K562 (cell line): ENCODE measurements around the gene DHX29.

ENCODE experiments used
- CBX1 ChIP-seq: sonication (generic); IDR thresholded peaks from 2 replicates; pipeline ENCODE4 v1.6.1; 2016; ENCODE audit warnings: antibody characterized with exemption, low read depth, mild to moderate bottlenecking
- FOXA3 ChIP-seq, 2 experiments: fragments of 450-650 bp in 1 of 2; sonication (generic) in 1 of 2; formaldehyde crosslinking; IDR thresholded peaks in 1 of 2; conservative IDR thresholded peaks in 1 of 2; 2 replicates each; pipeline versions ENCODE4 v1.4.0 to v1.8.0; 2020 to 2022; ENCODE audit warnings: mild to moderate bottlenecking in 2 of 2, missing genetic modification reagents in 1 of 2
- MAX ChIP-seq: sonication (generic); formaldehyde crosslinking; IDR thresholded peaks from 2 replicates; pipeline ENCODE4 v1.9.0; 2022; ENCODE audit warnings: mild to moderate bottlenecking, missing genetic modification reagents
- NR3C1 ChIP-seq: sonication (generic); formaldehyde crosslinking; IDR thresholded peaks from 2 replicates; pipeline ENCODE4 v1.8.1; 2022; ENCODE audit warnings: missing genetic modification reagents
- PHF8 ChIP-seq: fragments of 200-600 bp; sonication (generic); IDR thresholded peaks from 2 replicates; pipeline ENCODE4 v1.6.1; 2012; ENCODE audit warnings: mixed run types, mild to moderate bottlenecking, inconsistent platforms, low read length, moderate library complexity, borderline replicate concordance
- SP2 ChIP-seq: IDR thresholded peaks from 2 replicates; pipeline ENCODE4 v1.6.1; 2011; ENCODE audit warnings: mild to moderate bottlenecking, low read depth, low read length, moderate library complexity; ENCODE audit not compliant: poor library complexity, severe bottlenecking; ENCODE audit errors: extremely low read depth
- TAF1 ChIP-seq: IDR thresholded peaks from 2 replicates; pipeline ENCODE4 v1.6.1; 2011; ENCODE audit warnings: mild to moderate bottlenecking, low read length, moderate library complexity; ENCODE audit not compliant: insufficient read depth, control insufficient read depth, severe bottlenecking; ENCODE audit errors: extremely low read depth
- ZNF449 ChIP-seq: fragments of 250-450 bp; sonication (Bioruptor Pico); IDR thresholded peaks from 2 replicates; pipeline ENCODE4 v1.8.0; 2022; ENCODE audit warnings: moderate library complexity, mild to moderate bottlenecking, inconsistent platforms
- ZNF586 ChIP-seq: fragments of 450-650 bp; formaldehyde crosslinking; conservative IDR thresholded peaks from 2 replicates; pipeline ENCODE4 v1.4.0; 2020; ENCODE audit warnings: mild to moderate bottlenecking, moderate library complexity
- TF ChIP-seq, protein P1 (sequence below): IDR thresholded peaks from 2 replicates; pipeline ENCODE4 v1.6.1; 2012; ENCODE audit warnings: low read depth, low read length, improper control_type of control experiment, borderline replicate concordance

- TF ChIP-seq FOXA3 (CRISPR knock-in tag; conservative IDR thresholded peaks at IDR 0.05 in 1 of 2, IDR thresholded peaks at IDR 0.05 in 1 of 2) (no peak), ZNF586 (no peak), PHF8 (no peak), TAF1 (no peak), NR3C1 (CRISPR knock-in tag) (no peak), SP2 (no peak), ZNF449 (no peak), MAX (CRISPR knock-in tag) (no peak), CBX1 (no peak)
- TF ChIP-seq, protein P1, sequence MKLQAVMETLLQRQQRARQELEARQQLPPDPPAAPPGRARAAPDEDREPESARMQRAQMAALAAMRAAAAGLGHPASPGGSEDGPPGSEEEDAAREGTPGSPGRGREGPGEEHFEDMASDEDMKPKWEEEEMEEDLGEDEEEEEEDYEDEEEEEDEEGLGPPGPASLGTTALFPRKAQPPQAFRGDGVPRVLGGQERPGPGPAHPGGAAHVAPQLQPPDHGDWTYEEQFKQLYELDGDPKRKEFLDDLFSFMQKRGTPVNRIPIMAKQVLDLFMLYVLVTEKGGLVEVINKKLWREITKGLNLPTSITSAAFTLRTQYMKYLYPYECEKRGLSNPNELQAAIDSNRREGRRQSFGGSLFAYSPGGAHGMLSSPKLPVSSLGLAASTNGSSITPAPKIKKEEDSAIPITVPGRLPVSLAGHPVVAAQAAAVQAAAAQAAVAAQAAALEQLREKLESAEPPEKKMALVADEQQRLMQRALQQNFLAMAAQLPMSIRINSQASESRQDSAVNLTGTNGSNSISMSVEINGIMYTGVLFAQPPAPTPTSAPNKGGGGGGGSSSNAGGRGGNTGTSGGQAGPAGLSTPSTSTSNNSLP: no peak
Observed at GRCh38 chr5:55338092-55338613, 30.7 kb upstream of the DHX29 start.
